BJ (cell line): ENCODE measurements around the gene SNRNP35. TPM values are rescaled to one million over a fixed set of nuclear protein-coding genes. Genes with fewer than 3 reads are reported as not detected.

Source experiments
- CTCF ChIA-PET: fragments of 350-600 bp; formaldehyde crosslinking; extraction: SDS; loops from one replicate; lab custom pipeline; 2021; ENCODE audit warnings: antibody characterized with exemption, inconsistent platforms; lab: Yijun Ruan, JAX
- POLR2A ChIA-PET: fragments of 300-600 bp; sonication (Branson Sonifier 250); formaldehyde crosslinking; extraction: SDS; loops from one replicate; lab custom pipeline; 2021; ENCODE audit warnings: antibody characterized with exemption; lab: Charles Lee
- DNase-seq: peaks from one replicate; pipeline ENCODE4 v3.0.0-alpha.2; 2011; ENCODE audit warnings: low read depth
- H3K27me3 ChIP-seq: 2 replicates; pipeline ENCODE4 v1.6.0; 2011; ENCODE audit warnings: low read length; ENCODE audit not compliant: control insufficient read depth, insufficient read depth
- H3K36me3 ChIP-seq: 2 replicates; pipeline ENCODE4 v1.5.1; 2011; ENCODE audit warnings: low read length; ENCODE audit not compliant: control insufficient read depth, insufficient read depth
- H3K4me3 ChIP-seq: 2 replicates; pipeline ENCODE4 v1.5.1; 2011; ENCODE audit warnings: low read depth, mild to moderate bottlenecking, control low read depth, low read length
- CTCF ChIP-seq: IDR thresholded peaks from 2 replicates; pipeline ENCODE4 v1.5.1; 2011; ENCODE audit warnings: low read depth, mild to moderate bottlenecking, control low read depth, inconsistent platforms, low read length, moderate library complexity; ENCODE audit not compliant: insufficient read depth
- polyA plus RNA-seq: library from polyadenylated mRNA; depleted of rRNA; stranded (reverse); fragments of >200 nt; gene quantifications from 2 replicates; pipeline ENCODE4 v1.2.3, GENCODE V29; 2011

Gene SNRNP35
- polyA plus RNA-seq, 1 experiment = 7.5 TPM

DNA sequence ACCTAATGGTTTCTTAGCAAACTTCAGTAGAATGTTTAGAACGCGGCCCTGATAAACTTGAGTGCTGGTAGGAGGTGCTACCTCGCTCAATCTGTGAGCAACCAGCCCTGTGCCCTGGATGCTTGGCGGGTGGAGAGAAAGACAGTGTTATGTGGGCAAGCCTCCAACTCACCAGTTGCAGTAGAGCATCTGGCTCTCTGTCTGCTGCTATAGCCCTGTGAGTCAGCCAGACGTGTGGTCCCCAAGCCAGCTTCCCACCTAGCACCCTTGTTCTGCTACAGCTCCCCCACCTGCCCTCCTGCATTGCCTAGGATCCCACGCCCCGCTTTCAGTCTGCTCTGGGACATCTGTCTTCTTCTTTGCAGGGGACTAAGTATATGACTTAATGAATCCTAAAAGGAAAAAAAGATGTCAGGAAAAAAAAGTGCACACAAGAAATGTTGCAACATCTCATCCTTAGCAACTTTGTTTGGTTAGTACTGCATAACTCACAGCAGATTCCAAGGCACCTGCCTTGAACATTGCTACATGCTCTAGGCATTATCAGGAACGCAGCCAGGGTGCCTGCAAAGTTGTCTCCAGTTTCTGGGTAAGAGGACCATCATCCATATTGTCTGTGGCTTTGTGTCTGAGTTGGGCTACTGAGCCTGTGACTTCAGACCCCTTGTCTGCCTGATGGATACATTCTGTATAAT, 13.6 kb downstream of the SNRNP35 start:
- Histone ChIP-seq H3K4me3 (no peak overlapping the region), H3K27me3 (no peaks in the 10 kb centered on the region), H3K36me3 (peaks cover 14% of the 10 kb centered on the region)
- no peak for DNase-seq
- POLR2A ChIA-PET = no interaction called here
- CTCF ChIA-PET = interaction anchor here (1.5 to 1.7 kb wide), 2 partner anchors 12 to 112 kb away, joined by 3 to 5 read pairs; no protein-coding TSS in a partner anchor
- TF ChIP-seq CTCF = no peak

DNA sequence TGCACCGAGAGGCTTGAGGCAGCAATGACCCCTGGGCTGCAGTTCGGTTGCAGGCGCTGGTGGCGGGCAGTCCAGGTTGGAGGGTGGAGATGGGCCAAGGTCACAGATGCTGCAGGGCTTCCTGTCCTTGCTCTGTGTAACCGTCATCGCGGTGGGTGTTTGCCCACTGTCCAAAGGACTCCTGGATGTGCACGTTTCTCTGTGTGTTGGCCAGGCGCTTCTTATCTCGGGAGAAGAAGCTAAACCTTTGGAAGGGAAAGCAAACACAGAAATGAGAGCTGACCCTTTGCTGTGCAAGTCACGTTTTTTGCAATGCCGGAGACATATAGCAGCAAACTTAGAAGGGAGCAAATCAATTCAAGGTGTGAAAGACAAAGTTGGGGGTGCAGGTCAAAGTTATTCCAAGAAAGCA, 14.5 kb downstream of the SNRNP35 start:
- H3K27me3 ChIP-seq = no peaks in the 10 kb centered on the region
- no peak for TF ChIP-seq CTCF
- H3K4me3 ChIP-seq = no peak overlapping the region
- H3K36me3 ChIP-seq = peaks cover 16% of the 10 kb centered on the region
- ChIA-PET POLR2A (no interaction called here), CTCF (interaction anchor here (1.5 to 1.7 kb wide), 2 partner anchors 12 to 111 kb away, joined by 3 to 5 read pairs; no protein-coding TSS in a partner anchor)
- no peak for DNase-seq

DNA sequence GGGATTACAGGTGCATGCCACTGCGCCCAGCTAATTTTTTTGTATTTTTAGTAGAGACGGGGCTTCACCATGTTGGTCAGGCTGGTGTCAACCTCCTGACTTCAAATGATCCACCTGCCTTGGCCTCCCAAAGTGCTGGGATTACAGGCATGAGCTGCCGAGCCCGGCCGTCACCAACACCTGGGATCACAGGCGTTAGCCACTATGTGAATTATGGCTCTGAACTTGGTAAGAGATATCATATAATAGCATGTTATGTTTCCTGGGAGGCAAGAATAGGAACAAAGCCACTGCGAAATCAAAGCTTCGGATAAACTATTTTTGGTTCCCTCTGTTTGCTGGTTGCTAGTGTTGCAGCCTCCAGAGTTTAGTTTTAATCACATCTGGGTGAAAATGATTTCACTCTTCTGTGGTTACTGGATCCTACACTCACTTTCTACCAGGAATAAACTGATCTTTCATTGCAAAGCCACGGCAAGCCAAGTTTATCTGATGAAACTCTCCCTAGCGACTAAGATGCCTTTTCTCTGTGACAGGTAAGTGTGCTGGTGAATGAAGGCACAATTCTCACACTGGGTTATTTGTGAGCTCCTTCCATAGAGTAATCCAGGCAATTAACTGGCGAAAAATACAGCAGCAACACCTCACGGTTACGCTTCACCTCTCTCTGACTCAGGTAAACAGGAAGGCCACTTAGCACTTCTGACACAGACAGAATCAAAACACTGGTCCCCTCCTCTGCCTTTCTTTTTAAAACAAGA, 16.7 kb downstream of the SNRNP35 start:
- TF ChIP-seq CTCF = no peak
- POLR2A ChIA-PET = no interaction called here
- H3K4me3 ChIP-seq = no peak overlapping the region
- peaks cover 20% of the 10 kb centered on the region for H3K36me3 ChIP-seq
- no peaks in the 10 kb centered on the region for H3K27me3 ChIP-seq
- DNase-seq = no peak
- CTCF ChIA-PET = interaction anchor here (1.0 to 1.6 kb wide), 3 partner anchors 13 to 109 kb away, joined by 3 to 6 read pairs (median 3); no protein-coding TSS in a partner anchor

DNA sequence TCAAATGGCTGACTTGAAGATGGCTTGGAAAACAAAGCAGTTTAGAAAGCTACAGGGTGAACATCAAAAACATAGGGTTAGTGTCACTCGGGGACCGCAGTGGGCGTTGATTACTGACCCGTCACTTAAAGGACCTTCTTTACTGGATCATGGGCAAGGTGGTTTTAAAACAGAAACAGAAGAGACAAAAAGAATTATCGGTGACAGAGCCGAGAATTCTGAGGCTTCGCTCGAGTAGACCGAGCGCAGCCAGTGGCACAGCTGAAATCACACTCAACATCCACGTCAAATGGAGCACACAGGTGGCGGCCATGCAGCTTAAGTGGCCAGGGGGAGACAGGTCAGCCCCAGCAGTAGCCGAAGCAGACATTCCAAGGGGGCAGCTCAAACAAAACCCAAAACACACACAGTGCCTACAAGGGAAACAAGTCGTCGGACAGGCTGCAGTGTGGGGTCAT, 17.3 kb downstream of the SNRNP35 start:
- CTCF ChIA-PET = interaction anchor here (1.3 to 1.6 kb wide), 2 partner anchors 13 to 110 kb away, joined by 3 read pairs; no protein-coding TSS in a partner anchor
- H3K4me3 ChIP-seq = no peak overlapping the region
- POLR2A ChIA-PET = no interaction called here
- no peak for TF ChIP-seq CTCF
- no peak for DNase-seq
- H3K27me3 ChIP-seq = no peaks in the 10 kb centered on the region
- peaks cover 19% of the 10 kb centered on the region for H3K36me3 ChIP-seq

DNA sequence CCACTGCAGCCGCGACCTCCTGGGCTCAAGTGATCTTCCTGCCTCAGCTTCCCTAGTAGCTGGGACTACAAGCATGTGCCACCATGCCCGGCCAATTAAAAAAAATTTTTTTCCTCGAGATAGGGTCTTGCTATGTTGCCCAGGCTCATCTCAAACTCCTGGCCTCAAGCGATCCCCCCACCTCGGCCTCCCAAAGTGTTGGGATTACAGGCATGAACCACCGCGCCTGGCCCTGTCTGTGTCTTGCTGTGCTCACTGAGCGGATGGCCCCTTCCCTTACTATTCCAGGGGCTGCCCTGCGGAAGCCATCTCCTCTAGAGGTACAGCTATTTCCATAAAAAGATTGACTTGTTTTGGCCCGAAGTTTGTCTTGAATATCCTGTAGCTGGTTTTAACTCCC, 20.1 kb downstream of the SNRNP35 start:
- H3K36me3 ChIP-seq = peaks cover 14% of the 10 kb centered on the region
- H3K27me3 ChIP-seq = no peaks in the 10 kb centered on the region
- no peak for TF ChIP-seq CTCF
- POLR2A ChIA-PET = no interaction called here
- H3K4me3 ChIP-seq = no peak overlapping the region
- CTCF ChIA-PET = no interaction called here
- DNase-seq = no peak
